ENCODE results near the gene FCMR.

GRCh38 chr1:206957639-206958038 lies 35.9 kb upstream of the FCMR start:
- TF ChIP-seq POLR2A (IDR thresholded peaks at IDR 0.05; ENCODE audit: low read depth, low read length) (no peak), POLR2AphosphoS5 (IDR thresholded peaks at IDR 0.05; ENCODE audit: low read depth, low read length) (no peak), SPI1 (IDR thresholded peaks at IDR 0.05; ENCODE audit: low read depth, low read length) (no peak), TAF1 (IDR thresholded peaks at IDR 0.05; ENCODE audit: low read depth, low read length) (no peak), POU2F2 (IDR thresholded peaks at IDR 0.05; ENCODE audit: low read depth, low read length) (no peak), PAX5 (IDR thresholded peaks at IDR 0.05; ENCODE audit: insufficient read depth, low read length, severe bottlenecking) (no peak)

Measured in GM12891 (cell line).